T follicular helper cell (primary cell): Measurements from ENCODE around the gene ITPR2.
"Not testable (repeated sequence)": the region's sequence is repeated elsewhere in the genome, so short reads cannot be mapped to it uniquely, and the experiment has no call there.

Source experiments
- DNase-seq: peaks from one replicate; pipeline ENCODE4 v3.0.0-alpha.2; 2020; ENCODE audit warnings: low read depth

Gene ITPR2

DNA sequence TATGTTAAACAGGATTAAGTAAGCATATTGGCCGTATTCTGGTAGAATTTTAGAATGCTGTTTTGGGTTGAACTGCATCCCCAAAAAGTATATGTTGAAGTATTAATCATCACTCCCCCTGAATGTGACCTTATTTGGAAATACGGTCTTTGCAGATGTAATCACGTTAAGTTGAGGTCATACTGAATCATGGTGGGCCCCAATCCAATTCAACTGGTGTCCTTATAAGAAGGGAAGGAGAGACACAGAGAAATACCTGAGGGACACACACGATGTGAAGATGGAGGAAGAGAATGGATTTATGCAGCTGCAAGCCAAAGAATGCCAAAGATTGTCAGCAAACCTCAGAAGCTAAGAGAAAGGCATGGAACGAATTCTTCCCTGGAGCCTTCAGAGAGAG lies 268.6 kb downstream of the ITPR2 start:
- no peak for DNase-seq

DNA sequence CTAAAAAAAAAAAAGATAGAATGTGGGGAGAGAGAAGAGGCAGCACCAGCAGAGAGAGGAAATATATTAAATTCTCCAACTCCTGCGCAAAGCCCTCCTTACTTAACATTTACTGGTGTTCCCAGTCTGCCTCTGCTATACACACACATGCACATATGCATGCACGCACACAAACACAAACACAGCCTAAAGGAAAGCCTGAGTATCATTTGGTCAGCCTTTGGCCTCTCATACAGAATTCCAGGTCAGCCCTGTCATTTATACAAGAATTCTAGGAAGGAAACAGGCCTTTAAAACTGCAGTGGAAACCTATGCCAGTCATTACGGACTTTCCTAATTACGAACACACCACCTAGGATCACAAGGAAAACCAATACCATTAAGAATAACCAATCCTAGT lies 269.4 kb downstream of the ITPR2 start:
- no peak for DNase-seq

DNA sequence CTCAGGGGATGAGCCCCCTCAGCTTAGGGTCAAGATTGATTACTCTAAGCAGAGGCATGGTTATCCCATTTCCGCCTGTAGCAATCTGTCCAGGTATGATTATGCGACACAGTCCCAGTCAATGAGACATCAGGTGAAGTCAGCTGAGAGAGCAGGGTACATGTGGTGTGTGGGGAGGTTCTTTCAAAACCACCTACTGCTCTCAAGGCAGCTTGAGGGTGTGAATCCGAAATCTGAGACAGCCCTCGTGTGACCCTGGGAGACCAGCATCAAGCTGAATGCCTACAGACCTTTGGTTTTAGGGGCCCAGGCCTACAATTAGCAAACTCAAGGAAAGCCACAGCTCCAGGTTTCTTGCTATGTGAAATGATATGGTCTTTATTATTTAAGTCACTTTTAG lies 275.7 kb downstream of the ITPR2 start:
- no peak for DNase-seq

DNA sequence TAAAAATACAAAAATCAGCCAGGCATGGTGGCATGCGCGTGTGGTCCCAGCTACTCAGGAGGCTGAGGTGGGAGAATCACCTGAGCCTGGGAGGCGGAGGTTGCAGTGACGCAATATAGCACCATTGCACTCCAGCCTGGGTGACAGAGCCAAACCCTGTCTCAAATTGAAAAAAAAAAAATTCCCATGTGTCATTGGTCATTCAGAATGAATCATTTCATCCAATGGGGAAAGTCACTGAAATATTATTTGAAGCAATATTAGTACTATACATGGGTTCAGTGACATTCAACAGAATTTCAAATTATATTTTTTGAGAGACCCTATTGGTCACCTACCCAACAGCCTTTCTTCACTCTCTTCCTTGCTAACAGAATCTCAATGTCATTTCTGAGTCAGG lies 276.1 kb downstream of the ITPR2 start:
- no peak for DNase-seq

DNA sequence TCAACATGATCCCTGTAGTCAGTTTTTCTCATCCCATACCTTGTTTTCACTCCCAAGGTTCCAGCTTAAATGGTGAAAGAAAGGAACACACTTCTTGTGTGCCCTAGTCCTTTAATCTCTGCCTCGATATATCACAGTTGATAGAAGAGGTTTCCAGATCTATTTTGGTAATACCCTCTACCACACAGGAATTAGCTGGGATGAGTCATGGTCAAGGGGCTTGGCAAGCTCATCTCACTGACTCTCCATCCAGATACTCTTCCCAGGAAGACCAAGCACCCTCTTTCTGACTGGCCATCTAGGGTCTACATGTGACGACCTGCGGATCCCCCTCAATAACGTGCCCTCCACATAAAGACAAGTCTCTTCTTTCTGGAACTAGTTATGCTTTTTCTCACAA lies 277.9 kb downstream of the ITPR2 start:
- DNase-seq, result no peak

DNA sequence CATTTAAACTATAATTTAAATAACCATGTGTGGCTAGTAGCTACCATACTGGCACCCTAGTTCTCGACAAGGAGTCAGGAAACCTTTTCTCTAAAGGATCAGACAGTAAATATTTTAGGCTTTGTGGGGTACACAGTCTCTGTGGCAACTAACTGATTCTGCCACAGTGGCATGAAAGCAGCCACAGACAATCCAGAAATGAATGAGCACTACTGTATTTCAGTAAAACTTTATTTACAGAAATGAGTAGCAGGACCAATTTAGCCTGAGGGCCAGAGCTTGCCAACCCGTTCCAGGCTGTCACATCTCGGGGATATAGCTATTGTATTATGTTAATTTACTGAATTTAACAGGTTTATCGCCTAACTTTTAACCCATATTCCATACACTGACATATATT lies 278.7 kb downstream of the ITPR2 start:
- no peak for DNase-seq

DNA sequence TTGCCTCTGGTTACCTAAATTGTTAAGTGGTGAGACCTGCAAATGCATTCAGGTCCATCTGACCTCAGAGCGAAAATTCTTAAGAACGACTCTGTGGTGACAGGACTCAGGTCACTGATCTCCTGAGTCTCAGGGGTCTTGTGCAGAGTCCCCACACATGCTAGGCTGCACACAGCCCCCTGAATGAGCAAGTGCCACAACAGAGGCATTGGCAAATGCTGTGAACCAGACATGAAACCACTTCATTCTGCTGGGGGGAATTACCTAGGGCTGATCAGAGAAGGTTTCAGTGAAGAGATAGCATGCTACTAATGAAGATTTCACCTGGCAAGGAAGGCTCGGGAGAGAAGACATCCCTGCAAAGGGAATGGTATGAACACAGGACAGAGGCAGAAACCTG lies 281.6 kb downstream of the ITPR2 start:
- DNase-seq, result no peak

DNA sequence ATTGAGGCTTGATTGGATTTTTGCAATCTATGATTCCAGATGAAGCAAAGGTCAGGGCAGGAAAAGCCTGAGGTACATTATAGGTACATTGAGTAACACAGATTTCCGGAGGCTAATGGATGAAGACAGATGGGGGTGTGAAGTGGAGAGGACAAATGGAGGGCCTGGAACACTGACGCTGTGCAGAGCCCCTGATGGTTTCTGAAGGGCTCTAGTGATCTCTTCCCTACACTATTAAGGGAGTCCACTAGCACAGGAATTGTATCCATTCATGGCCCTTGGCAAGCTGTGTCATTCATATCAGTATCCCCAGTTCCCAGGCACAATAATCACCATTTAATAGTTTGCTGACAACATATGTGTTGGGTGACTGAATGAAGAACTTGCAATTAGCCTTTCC lies 284.8 kb downstream of the ITPR2 start:
- DNase-seq, result no peak

DNA sequence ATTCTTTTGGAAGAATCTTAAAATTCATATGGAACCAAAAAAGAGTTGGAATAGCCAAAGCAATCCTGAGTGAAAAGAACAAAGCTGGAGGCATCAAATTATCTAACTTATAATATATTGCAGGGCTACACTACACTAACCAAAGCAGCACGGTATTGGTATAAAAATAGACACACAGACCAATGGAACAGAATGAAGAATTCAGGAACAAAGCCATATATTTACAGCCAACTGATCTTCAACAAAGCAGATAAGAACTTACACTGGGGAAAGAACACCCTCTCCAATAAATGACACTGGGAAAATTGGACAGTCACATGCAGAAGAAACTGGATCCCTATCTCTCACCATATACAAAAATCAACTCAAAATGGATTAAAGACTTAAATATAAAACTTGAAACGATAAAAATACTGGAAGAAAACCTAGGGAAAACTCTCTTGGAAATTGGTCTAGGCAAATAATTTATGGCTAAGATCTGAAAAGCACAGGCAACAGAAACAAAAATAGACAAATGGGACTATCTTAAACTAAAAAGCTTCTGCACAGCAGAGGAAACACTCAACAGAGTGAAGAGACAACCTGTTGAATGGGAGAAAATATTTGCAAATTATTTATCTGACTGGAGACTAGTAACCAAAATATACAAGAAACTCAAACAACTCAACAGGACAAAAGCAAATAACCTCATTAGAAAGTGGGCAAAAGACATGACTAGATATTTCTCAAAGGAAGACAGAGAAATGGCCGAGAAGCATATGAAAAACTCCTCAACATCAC lies 286.3 kb downstream of the ITPR2 start:
- DNase-seq, result no peak

DNA sequence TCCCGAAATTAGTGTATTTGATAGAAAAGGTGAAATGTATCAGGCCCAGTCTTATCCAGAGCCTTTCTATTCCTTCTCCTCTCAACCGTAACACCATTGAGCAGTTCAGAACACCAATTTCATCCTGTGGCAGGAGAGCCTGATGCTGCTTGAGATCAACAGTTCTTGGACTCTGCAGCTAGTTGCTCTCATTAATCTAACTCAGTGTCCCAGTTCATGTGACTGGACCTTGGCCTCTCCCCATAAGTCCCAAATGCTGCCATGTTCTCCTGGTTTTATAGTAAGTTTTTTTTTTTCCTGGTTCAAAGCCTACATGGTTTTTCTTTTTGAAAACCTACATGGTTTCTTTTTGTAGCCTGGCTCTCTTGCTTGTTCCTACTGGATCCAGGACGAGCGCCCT lies 293.9 kb downstream of the ITPR2 start:
- no peak for DNase-seq

DNA sequence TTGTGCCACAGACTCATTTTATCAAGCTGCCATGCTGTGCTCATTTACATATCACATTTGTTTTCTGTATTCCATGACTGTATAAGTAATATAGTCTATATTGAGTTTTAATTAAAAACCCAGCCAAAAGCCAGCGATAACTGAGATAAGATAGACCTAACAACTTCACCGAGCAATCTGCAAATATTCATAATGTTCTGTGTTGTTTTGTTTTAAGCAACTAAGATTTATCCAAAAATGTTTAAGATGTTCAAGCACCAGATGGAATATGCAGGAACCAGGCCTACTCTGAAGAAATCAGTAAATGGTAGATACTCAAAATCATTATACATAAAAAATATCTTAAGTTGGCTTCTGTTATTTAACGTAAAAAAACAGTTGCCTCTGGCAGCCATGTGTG lies 295.3 kb downstream of the ITPR2 start:
- DNase-seq, result no peak

DNA sequence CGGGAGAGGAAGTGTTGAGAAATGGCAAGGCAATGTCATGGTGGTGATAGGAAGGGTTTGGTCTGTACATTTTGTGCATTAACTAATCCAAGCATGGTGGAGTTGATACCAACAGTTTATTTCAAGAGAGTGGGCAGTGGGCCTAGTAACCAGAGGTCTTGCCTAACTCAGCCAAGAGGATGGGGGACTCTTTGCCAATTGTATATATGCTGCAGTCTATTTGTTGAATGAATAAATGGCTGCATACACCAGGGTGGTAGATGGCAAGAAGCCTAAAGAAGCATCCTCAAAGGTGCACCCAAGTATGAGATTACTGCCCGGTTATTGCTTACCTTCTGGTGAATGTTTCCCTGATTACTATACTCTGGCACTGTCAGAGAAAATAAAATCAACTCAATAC lies 295.9 kb downstream of the ITPR2 start:
- DNase-seq, result no peak

DNA sequence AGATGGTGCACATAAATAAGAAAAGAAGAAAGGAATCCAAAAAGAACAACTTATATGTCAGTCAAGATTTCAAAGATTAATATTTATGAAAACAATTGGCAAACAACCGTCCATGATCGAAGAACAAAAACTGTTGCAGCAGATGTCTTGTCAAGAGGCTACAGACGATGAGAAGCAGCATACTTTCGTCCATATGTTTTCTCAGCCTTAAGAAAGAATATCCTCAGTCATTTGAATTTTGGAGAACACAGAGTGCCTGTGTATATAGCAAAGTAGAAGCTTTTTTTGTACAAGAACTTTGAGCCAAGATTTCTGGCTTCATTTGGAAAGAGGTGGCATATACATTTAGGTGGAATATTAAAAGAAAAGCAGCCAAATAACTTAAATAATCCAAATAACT lies 297.2 kb downstream of the ITPR2 start:
- no peak for DNase-seq

DNA sequence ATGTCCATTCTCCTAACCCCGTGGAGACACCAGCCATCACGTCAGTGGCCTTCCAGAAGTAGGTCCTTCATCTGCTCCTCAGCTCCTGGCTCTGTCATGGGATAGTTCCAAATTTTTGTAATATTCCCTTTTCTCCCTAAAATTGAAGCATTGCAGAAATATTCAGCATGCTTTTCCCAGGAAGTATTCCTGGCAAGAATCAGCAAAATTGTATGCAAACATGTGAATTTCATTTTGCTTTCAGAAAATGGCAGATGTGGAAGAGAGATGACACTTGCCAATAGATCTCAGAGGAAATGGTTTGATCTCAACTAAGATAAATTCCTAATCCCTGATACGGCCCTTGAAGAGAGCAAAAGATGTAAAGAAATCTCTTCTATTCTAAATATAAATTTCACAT lies 298.9 kb downstream of the ITPR2 start:
- no peak for DNase-seq

DNA sequence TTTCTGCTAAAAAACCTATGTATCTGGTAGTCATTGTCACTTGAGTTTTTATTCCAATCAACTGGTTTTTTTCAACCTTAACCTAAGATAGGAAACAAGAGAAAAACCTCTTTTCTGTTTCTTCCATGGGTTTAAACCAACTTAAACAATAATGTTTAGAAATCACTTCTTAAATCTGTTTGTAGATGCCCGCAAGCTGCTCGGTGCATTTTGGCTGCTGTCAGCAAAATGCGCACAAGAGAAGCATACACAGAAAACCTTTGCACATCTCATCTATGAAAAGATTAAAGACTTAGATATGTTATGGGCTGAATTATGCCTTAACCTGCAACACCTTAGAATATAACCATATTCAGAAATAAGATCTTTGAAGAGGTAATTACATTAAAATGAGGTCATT lies 299.8 kb downstream of the ITPR2 start:
- DNase-seq, result no peak

DNA sequence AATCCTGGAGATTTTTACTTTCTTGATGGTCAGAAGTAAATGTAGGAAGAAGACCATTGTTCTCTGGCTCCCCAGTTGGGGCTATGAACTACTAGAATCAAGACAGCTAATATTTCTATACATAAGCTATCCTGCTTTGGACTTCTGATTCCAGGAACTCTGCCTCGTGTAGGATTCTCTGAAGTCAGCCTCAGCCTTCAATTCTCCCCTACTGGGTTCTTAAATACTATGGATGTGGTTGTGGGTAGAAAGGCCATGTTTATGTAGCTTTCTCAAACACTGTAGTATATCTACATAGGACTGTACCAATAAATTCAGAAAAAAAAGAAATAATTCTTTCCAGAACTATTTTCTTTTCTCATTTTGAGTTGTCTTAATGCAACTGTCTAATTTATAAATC lies 302.5 kb downstream of the ITPR2 start:
- DNase-seq, result no peak

DNA sequence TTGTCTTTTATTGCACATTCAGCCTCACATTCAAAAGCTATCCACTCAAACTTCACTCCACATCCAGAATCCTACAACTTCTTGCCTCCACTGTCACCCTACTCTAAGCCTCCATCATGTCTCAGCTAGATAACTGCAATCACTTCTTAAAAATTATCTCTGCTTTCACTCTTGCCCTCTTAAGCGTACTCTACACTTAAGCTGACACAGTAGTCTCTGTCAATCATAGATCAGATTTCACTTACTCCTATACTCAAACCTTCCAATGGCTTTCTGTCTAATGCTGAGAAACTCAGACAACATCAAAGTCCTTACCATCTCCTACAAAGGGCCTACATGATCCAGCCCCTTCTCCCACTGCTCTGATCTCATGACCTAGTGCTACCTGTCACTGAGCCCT lies 304.1 kb downstream of the ITPR2 start:
- no peak for DNase-seq

DNA sequence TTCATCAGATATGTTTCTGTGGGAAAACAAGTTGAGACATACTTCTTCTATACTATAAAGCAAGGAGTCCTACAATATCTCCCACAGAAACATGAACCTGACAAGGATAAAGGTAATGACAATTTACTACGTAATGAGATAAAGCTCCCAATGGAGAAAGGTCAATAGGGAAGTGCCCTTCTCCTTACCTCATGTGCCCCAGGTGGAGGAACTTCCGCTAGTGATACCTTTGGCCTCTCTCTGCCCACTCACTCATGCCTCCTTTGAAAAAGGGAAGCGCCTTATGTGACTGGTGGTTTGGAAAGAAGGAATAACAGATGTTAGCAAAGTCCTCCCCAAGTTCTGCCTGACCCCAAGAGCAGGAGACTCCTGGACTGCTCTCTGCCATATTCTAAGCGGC lies 305.3 kb downstream of the ITPR2 start:
- DNase-seq, result no peak

DNA sequence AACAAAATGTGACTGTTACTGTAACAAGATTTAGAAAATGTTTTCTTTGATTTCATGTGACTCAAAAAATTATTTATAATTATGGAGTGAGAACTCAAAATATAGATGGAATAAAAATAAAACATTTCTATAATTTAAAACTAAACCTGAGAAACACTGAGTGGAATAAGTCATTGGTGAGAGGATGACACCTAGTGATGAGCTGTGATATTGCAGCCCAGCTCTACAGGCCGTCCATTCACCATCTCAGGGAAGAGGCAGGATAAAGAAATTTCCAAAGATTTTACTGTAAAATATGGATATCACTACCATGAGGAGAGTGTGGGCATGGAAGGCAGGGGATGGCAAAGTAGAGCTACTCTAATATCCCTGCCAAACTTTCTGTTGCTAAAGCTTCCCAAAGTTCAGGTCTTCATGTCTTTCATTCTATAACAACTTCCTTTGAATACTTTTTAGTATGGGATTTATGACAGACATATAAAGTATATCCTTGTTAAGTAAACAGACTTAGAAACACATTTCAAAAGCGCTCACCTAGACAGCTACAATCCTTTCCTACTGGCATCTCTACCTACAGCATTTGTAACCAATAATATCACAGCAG lies 308.0 kb downstream of the ITPR2 start:
- no peak for DNase-seq

DNA sequence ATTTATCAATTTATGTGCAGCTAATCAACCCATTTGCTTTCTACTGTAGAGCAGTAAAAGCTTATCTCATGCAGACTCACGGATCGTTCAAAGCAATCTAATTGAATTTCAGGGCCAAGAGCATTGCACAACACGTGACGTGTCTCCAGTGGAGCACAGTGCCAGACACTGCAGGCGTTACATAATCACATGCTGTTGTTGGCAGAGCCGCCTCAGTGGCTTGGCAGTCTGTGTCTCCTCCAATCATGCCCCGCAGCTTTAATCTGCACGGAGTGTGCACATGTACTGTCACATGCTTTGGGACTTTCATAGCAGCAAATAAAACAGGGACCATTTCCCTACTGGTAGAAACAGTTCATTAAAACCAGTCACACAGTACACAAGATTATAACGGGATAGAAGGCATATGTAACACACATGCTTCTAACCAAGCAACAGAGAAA lies 309.3 kb downstream of the ITPR2 start:
- no peak for DNase-seq

DNA sequence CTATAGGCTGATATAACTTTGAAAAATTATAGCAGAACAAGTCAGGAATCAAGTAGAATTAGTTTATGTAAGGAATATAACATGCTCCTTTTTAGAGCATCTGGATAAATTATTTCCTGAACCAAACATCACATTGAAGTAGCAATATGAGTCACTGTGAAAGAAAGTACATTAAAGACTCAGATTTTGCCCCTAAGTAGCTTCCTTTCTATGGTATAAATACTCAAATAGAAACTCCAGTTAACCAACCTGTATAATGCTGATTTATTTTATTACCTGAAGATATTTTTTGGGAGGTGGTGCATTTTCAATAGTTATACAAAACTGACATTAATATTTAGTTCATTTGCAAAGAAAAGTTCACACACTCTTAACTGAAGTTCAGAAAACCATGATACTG lies 312.1 kb downstream of the ITPR2 start:
- DNase-seq, result no peak

DNA sequence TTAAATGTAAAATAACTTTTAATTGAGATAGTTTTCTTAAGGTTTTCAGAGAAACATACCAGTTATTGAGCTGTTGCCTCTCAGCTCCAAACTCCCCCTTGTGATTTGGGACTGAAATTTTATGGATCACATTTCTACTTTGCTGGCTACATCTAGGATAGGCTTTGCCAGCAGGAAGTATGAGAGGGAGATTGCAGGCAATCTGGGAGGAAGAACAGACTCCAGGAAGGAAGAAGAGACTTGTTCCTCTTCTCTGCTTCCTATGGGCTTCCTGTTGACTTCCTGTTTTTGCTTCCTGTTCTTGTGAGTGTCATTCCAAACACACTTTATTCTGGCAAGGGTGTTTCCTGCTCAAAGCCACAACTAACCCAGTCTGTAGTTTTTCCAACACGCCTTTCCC lies 312.9 kb downstream of the ITPR2 start:
- no peak for DNase-seq

DNA sequence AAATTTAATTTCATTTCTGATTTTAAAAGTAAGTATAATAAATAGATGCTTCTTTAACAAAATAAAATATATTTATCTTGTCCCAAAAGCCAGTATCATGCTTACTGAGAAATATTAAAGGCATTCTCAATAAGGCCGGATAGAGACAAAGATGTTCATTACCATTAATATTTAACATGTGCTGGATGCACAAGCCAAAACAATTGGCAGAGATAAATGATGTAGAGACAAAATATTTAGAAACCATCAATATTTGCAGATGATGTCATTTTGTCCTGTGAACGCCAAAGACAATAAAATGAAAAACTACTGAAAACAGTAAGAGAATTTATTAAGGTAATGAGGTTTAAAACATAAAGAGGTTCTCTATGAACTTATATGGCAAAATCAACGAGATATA lies 313.5 kb downstream of the ITPR2 start:
- DNase-seq, result no peak

DNA sequence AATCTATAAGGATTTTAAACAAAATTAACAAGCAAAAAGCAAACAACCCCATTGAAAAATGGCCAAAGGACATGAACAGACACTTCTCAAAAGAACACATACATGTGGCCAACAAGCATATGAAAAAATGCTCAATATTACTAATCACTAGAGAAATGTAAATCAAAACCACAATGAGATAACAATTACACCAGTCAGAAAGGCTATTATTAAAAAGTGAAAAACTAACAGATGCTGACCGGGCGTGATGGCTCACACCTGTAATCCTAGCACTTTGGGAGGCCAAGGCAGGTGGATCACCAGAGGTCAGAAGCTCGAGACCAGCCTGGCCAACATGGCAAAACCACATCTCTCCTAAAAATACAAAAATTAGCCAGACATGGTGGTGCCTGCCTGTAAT lies 315.7 kb downstream of the ITPR2 start:
- DNase-seq, result not testable (repeated sequence)
